ENCODE data around the gene PAK3.

PAK3 gene

DNA sequence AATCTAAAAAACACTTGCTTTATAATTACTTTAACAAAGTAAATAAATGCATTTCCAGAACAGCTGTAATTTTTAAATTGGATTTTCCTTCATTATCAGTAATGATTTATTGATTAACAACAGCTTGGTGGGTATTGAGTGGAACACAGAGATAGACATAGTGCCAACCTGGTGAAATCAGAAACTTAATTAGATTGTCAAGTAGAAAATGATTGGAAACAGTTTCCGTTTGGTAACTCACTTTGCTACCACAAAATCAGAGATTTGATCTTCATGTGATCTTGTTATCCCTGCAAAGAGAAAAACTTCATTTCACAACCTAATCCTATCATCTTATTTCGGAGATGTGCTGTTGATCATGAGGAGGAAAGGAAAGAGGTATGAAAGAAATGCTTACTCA is 103.5 kb downstream of the PAK3 start:
- Histone ChIP-seq H3K36me3 (ENCODE audit: low read length) (no peaks in the 10 kb centered on the region), H3K4me3 (ENCODE audit: insufficient read depth, low read length, poor library complexity, severe bottlenecking) (no peak overlapping the region), H3F3A (ENCODE audit: insufficient read depth) (no peaks in the 10 kb centered on the region), H3K9me3 (ENCODE audit: insufficient read depth, low read length) (no peaks in the 10 kb centered on the region), H3K27me3 (ENCODE audit: low read length) (no peaks in the 10 kb centered on the region), H4K20me1 (ENCODE audit: low read depth, low read length) (no peaks in the 10 kb centered on the region), H3K4me2 (ENCODE audit: low read depth, low read length, poor library complexity, severe bottlenecking) (no peak overlapping the region), H2AFZ (ENCODE audit: low read depth, low read length, severe bottlenecking) (no peak overlapping the region), H3K9me2 (replicated peaks; ENCODE audit: insufficient read depth, low read length) (no peaks in the 10 kb centered on the region), H3K79me2 (ENCODE audit: insufficient read depth, low read length) (no peaks in the 10 kb centered on the region), H3K27ac (ENCODE audit: low read depth, low read length) (no peak overlapping the region), H3K9ac (ENCODE audit: low read length) (no peak overlapping the region)
- no peak for TF ChIP-seq EZH2phosphoT487 (conservative IDR thresholded peaks at IDR 0.05; ENCODE audit: low read length)
- TF ChIP-seq, protein P1, sequence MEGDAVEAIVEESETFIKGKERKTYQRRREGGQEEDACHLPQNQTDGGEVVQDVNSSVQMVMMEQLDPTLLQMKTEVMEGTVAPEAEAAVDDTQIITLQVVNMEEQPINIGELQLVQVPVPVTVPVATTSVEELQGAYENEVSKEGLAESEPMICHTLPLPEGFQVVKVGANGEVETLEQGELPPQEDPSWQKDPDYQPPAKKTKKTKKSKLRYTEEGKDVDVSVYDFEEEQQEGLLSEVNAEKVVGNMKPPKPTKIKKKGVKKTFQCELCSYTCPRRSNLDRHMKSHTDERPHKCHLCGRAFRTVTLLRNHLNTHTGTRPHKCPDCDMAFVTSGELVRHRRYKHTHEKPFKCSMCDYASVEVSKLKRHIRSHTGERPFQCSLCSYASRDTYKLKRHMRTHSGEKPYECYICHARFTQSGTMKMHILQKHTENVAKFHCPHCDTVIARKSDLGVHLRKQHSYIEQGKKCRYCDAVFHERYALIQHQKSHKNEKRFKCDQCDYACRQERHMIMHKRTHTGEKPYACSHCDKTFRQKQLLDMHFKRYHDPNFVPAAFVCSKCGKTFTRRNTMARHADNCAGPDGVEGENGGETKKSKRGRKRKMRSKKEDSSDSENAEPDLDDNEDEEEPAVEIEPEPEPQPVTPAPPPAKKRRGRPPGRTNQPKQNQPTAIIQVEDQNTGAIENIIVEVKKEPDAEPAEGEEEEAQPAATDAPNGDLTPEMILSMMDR (IDR thresholded peaks at IDR 0.05; ENCODE audit: insufficient read depth, low read length, poor library complexity, severe bottlenecking) = no peak

DNA sequence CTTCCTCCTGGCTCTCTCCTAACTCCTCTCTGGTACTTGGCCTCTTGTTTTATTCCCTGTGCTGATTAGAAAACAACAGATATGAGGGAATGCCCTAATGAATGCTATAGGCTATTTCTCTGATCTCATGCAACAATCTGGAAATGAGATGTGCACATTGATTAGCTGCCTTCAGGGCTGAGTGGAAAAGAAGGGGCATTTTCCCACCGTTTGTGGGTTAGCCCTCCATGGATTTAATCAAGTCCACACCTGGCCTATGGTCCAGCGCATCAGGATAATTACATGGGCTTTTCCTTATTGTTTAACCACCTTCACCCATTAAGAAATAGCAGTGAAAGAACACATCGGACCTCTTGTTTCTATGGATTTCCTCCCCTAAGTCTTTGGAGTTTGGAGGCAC is 104.3 kb downstream of the PAK3 start:
- Histone ChIP-seq H3F3A (ENCODE audit: insufficient read depth) (no peaks in the 10 kb centered on the region), H3K27me3 (ENCODE audit: low read length) (no peaks in the 10 kb centered on the region)

DNA sequence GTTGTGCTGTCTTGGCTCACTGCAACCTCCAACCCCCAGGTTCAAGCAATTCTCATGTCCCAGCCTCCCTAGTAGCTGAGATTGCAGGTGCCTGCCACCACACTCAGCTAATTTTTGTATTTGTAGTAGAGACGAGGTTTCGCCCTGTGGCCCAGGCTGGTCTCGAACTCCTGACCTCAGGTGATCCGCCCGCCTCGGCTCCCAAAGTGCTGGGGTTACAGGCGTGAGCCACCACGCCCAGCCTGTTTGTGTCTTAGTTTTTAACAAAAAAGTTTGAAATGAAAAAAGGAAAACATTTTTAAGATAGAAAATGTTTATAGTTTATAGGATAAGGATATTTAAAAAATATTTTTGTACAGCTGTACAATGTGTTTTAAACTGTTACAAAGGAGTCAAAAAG is 111.9 kb downstream of the PAK3 start:
- no peaks in the 10 kb centered on the region for H3F3A ChIP-seq (ENCODE audit: insufficient read depth)

More for the DNA sequence above, 104.3 kb downstream of the PAK3 start:
- H3K36me3 ChIP-seq (ENCODE audit: low read length) = no peaks in the 10 kb centered on the region
- H3K4me3 ChIP-seq (ENCODE audit: insufficient read depth, low read length, poor library complexity, severe bottlenecking) = no peak overlapping the region
- no peaks in the 10 kb centered on the region for H4K20me1 ChIP-seq (ENCODE audit: low read depth, low read length)
- no peaks in the 10 kb centered on the region for H3K79me2 ChIP-seq (ENCODE audit: insufficient read depth, low read length)
- H2AFZ ChIP-seq (ENCODE audit: low read depth, low read length, severe bottlenecking) = no peak overlapping the region
- no peaks in the 10 kb centered on the region for H3K9me2 ChIP-seq (replicated peaks; ENCODE audit: insufficient read depth, low read length)
- TF ChIP-seq, protein P1 (IDR thresholded peaks at IDR 0.05; ENCODE audit: insufficient read depth, low read length, poor library complexity, severe bottlenecking) = no peak
- TF ChIP-seq EZH2phosphoT487 (conservative IDR thresholded peaks at IDR 0.05; ENCODE audit: low read length) = no peak
- H3K27ac ChIP-seq (ENCODE audit: low read depth, low read length) = no peak overlapping the region
- H3K4me2 ChIP-seq (ENCODE audit: low read depth, low read length, poor library complexity, severe bottlenecking) = no peak overlapping the region
- no peaks in the 10 kb centered on the region for H3K9me3 ChIP-seq (ENCODE audit: insufficient read depth, low read length)
- no peak overlapping the region for H3K9ac ChIP-seq (ENCODE audit: low read length)

DNA sequence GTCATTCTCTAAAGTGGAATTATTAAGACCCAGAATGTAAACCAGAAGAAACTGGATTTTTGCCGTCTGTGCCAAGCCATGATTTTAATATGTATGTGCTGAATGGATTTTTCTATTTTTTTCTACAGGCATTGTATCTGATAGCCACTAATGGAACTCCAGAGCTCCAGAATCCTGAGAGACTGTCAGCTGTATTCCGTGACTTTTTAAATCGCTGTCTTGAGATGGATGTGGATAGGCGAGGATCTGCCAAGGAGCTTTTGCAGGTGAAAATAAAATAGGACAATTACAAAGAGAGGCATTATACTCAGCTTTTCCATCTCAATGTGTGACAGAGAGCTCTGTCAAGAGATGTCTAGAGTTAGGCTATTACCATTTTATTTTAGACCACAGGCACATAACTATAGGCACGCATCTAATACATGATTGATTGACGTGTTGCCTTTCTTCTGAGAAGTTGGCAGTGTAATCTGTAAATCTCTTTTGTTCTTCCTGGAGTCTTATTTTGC is 120.4 kb downstream of the PAK3 start:
- Histone ChIP-seq H2AFZ (ENCODE audit: low read depth, low read length, severe bottlenecking) (no peak overlapping the region), H3K4me2 (ENCODE audit: low read depth, low read length, poor library complexity, severe bottlenecking) (no peak overlapping the region), H3K27ac (ENCODE audit: low read depth, low read length) (no peak overlapping the region), H3K4me3 (ENCODE audit: insufficient read depth, low read length, poor library complexity, severe bottlenecking) (no peak overlapping the region), H3K9me3 (ENCODE audit: insufficient read depth, low read length) (no peaks in the 10 kb centered on the region), H3K27me3 (ENCODE audit: low read length) (no peaks in the 10 kb centered on the region), H3K79me2 (ENCODE audit: insufficient read depth, low read length) (no peaks in the 10 kb centered on the region), H3K9ac (ENCODE audit: low read length) (no peak overlapping the region), H3K36me3 (ENCODE audit: low read length) (no peaks in the 10 kb centered on the region), H3K9me2 (replicated peaks; ENCODE audit: insufficient read depth, low read length) (no peaks in the 10 kb centered on the region), H4K20me1 (ENCODE audit: low read depth, low read length) (no peaks in the 10 kb centered on the region), H3F3A (ENCODE audit: insufficient read depth) (no peaks in the 10 kb centered on the region)
- TF ChIP-seq, protein P1 (IDR thresholded peaks at IDR 0.05; ENCODE audit: insufficient read depth, low read length, poor library complexity, severe bottlenecking) = no peak
- no peak for TF ChIP-seq EZH2phosphoT487 (conservative IDR thresholded peaks at IDR 0.05; ENCODE audit: low read length)

More for the DNA sequence above, 111.9 kb downstream of the PAK3 start:
- H3K9ac ChIP-seq (ENCODE audit: low read length) = no peak overlapping the region
- no peak overlapping the region for H3K4me2 ChIP-seq (ENCODE audit: low read depth, low read length, poor library complexity, severe bottlenecking)
- H3K27ac ChIP-seq (ENCODE audit: low read depth, low read length) = no peak overlapping the region
- no peak overlapping the region for H3K4me3 ChIP-seq (ENCODE audit: insufficient read depth, low read length, poor library complexity, severe bottlenecking)
- H4K20me1 ChIP-seq (ENCODE audit: low read depth, low read length) = no peaks in the 10 kb centered on the region
- no peaks in the 10 kb centered on the region for H3K9me2 ChIP-seq (replicated peaks; ENCODE audit: insufficient read depth, low read length)
- no peaks in the 10 kb centered on the region for H3K27me3 ChIP-seq (ENCODE audit: low read length)
- no peaks in the 10 kb centered on the region for H3K36me3 ChIP-seq (ENCODE audit: low read length)
- TF ChIP-seq EZH2phosphoT487 (conservative IDR thresholded peaks at IDR 0.05; ENCODE audit: low read length) = no peak
- H3K79me2 ChIP-seq (ENCODE audit: insufficient read depth, low read length) = no peaks in the 10 kb centered on the region
- H3K9me3 ChIP-seq (ENCODE audit: insufficient read depth, low read length) = no peaks in the 10 kb centered on the region
- no peak overlapping the region for H2AFZ ChIP-seq (ENCODE audit: low read depth, low read length, severe bottlenecking)
